NT2/D1 (cell line): Measurements from ENCODE around the gene TTC39B.

ENCODE experiments used
- DNase-seq: peaks from one replicate; pipeline ENCODE4 v3.0.0-alpha.2; 2011; ENCODE audit warnings: low read depth, low spot score
- H3K27me3 ChIP-seq: 2 replicates; pipeline ENCODE4 v1.6.0; 2011; ENCODE audit warnings: mild to moderate bottlenecking; ENCODE audit not compliant: insufficient read length, insufficient read depth
- H3K36me3 ChIP-seq: 2 replicates; pipeline ENCODE4 v1.6.1; 2011; ENCODE audit warnings: mild to moderate bottlenecking, low read length, mixed read lengths; ENCODE audit not compliant: insufficient read depth, insufficient read length
- H3K4me1 ChIP-seq: 2 replicates; pipeline ENCODE4 v1.5.1; 2011; ENCODE audit not compliant: insufficient read depth, insufficient read length
- H3K4me3 ChIP-seq: 2 replicates; pipeline ENCODE4 v1.5.1; 2011; ENCODE audit warnings: low read depth; ENCODE audit not compliant: insufficient read length
- H3K9ac ChIP-seq: 2 replicates; pipeline ENCODE4 v1.6.0; 2011; ENCODE audit warnings: low read depth; ENCODE audit not compliant: insufficient read length
- H3K9me3 ChIP-seq: 2 replicates; pipeline ENCODE4 v1.5.1; 2011; ENCODE audit warnings: mild to moderate bottlenecking, low read length; ENCODE audit not compliant: insufficient read depth
- SUZ12 ChIP-seq: IDR thresholded peaks from 2 replicates; pipeline ENCODE4 v1.6.1; 2011; ENCODE audit not compliant: insufficient read length, insufficient read depth; ENCODE audit errors: extremely low read depth
- YY1 ChIP-seq: IDR thresholded peaks from 2 replicates; pipeline ENCODE4 v1.6.1; 2011; ENCODE audit not compliant: insufficient read length, insufficient read depth
- ZNF274 ChIP-seq: IDR thresholded peaks from 2 replicates; pipeline ENCODE4 v1.6.1; 2011; ENCODE audit warnings: mild to moderate bottlenecking, low read depth, low read length

Gene TTC39B

DNA sequence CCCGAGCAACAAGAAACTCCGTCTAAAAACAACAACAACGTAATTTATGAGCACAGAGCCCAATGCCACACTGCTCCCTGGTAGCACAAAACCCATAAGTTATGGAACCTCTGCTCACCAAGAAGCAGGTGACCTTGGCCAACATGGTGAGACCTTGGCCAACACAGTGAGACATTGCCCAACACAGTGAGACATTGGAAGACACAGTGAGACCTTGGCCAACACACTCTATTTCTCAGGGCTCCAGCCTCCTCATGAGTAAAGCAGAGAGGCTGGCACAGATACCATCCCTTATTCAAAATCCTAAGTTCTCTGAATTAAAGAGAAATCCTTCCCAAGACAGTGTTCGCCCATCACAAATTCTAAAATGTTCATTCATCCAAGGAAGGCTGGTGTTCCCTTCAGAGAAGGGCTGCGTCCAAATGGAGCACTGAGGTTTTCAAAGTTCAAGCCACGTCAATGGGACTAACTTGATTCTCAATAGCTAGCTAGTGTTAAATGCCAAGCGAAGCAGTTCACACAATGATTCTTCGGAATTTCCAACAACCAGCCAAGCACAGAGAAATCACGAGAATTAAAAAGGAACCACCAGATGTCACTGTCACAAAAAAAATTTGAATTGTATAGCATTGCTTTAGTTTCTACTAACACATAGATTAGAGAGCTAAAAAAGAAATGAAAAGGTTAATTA, 29.5 kb downstream of the TTC39B start:
- Histone ChIP-seq H3K9me3 (no peaks in the 10 kb centered on the region), H3K9ac (no peak overlapping the region), H3K4me1 (peaks cover 2% of the 10 kb centered on the region), H3K4me3 (no peak overlapping the region), H3K27me3 (no peaks in the 10 kb centered on the region), H3K36me3 (no peaks in the 10 kb centered on the region)
- no peak for DNase-seq
- TF ChIP-seq YY1 (no peak), SUZ12 (no peak), ZNF274 (no peak)

DNA sequence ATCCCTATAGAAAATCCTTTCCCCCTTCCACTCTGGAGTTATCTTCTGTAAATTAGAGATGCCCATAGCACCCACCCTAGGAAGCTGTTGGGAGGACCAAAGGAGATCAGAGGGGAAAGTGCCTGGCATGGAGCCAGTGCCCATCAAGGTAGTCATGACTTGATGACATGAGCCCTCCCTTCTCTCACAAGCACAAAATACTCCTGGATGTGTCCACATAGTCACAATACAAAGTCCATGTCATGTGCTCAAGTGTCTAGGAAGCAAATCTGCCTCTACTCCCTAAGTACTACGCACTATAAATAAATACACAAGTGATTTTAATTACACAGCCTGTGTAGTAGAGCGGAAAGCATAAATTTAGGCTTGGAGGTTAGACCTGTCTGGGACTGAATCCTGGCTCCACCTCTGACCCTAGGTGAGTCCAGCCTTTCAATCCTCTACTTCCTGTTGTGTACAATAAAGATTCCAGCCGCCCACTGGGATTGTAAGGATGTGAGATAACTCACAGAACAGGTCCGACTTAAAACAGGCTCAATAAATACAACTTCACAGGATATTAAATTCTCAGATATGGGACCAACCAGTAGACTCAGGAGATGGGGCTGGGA, 30.6 kb downstream of the TTC39B start:
- TF ChIP-seq ZNF274 (no peak), YY1 (no peak), SUZ12 (no peak)
- Histone ChIP-seq H3K27me3 (no peaks in the 10 kb centered on the region), H3K9me3 (no peaks in the 10 kb centered on the region), H3K4me1 (peaks cover 2% of the 10 kb centered on the region), H3K4me3 (no peak overlapping the region), H3K36me3 (no peaks in the 10 kb centered on the region), H3K9ac (no peak overlapping the region)
- DNase-seq: no peak

DNA sequence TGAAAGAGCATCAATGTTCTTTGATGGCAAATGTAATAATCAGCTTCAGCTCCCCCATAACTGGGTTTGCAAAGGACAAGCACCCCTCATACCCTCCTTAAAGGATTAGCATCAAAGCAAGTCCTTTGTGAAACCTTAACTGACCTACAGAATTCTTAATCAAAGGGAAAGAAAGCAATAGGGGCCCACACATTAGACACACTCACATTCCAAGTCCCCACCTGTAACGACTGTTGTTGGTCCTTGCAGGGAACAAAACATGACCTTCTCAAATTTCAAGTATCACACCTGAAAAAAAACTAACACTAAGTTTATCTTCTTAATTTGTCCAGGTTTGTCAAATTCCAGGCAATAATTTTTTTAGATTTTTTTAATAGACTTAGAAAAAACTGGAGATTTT, 32.6 kb downstream of the TTC39B start:
- H3K36me3 ChIP-seq: no peaks in the 10 kb centered on the region
- H3K4me3 ChIP-seq: no peak overlapping the region
- no peaks in the 10 kb centered on the region for H3K27me3 ChIP-seq
- TF ChIP-seq SUZ12 (no peak), YY1 (no peak), ZNF274 (no peak)
- no peaks in the 10 kb centered on the region for H3K9me3 ChIP-seq
- DNase-seq: no peak
- H3K9ac ChIP-seq: no peak overlapping the region
- H3K4me1 ChIP-seq: no peaks in the 10 kb centered on the region

DNA sequence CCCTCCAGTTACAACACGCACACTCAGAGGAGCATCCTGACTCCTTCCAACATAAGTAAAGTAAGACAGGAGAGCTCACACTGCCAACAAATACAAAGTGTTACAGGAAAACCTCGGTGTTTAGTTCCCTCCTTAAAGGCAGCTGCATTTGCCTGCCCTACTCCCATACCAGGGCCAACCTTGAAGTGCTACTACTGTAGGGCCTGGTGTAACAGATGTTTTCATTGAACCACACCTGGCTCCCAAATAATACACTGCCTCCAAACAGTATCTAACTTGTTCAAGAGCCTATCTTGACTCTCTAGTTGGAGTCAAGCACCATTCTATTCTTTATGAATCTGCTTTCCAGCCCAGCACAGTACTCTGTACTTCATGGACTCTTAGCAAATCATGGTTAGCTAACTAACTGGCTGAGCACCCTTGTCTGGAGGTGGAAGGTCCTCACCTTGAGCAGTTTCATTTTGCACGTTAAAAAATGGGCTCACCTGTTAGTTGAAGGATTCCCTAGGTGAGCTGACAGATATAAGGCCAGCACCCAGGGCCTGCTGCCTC, 34.6 kb downstream of the TTC39B start:
- Histone ChIP-seq H3K9ac (no peak overlapping the region), H3K36me3 (no peaks in the 10 kb centered on the region), H3K9me3 (no peaks in the 10 kb centered on the region; the same call in 1 of the 2 replicates), H3K4me1 (no peaks in the 10 kb centered on the region), H3K27me3 (no peaks in the 10 kb centered on the region), H3K4me3 (no peak overlapping the region)
- DNase-seq: no peak
- TF ChIP-seq YY1: no peak
- TF ChIP-seq SUZ12: no peak
- TF ChIP-seq ZNF274: no peak

DNA sequence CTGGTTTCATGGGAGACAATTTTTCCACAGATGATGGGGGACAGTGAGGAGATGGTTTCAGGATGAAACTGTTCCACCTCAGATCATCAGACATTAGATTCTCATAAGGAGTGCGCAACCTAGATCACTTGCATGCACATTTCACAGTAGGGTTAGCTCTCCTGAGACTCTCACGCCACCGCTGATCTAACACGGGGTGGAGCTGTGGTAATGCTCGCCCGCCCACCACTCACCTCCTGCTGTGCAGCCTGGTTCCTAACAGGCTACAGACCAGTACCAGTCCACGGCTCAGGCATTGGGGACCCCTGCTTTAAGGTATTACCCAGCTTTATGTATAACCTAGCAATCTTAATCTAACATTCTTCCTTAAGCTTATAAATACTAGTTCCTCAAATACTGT, 35.6 kb downstream of the TTC39B start:
- DNase-seq: no peak
- Histone ChIP-seq H3K4me1 (no peaks in the 10 kb centered on the region), H3K27me3 (no peaks in the 10 kb centered on the region), H3K9me3 (peaks cover 7% of the 10 kb centered on the region; the same call in 1 of the 2 replicates), H3K36me3 (no peaks in the 10 kb centered on the region), H3K9ac (no peak overlapping the region), H3K4me3 (no peak overlapping the region)
- no peak for TF ChIP-seq YY1
- no peak for TF ChIP-seq ZNF274
- no peak for TF ChIP-seq SUZ12

DNA sequence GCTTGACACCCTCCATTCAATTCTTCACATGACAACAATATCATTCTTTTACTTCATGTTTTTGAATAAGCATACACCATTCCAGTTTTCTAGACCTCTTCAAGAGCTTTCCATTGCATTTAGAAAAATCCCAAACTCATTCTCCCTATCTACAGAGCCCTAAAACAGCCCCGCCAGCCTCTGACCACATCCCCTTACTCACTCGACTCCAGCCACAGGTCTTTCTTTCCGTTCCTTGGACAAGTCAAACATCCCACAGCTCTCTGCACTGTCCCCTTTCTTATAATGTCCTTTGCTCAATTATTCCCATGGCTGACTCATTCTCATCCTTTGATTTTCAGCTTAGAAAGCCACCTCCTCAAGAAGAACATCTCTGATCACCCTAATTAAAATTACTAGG, 38.2 kb downstream of the TTC39B start:
- DNase-seq: no peak
- H3K9ac ChIP-seq: no peak overlapping the region
- H3K27me3 ChIP-seq: no peaks in the 10 kb centered on the region
- no peaks in the 10 kb centered on the region for H3K36me3 ChIP-seq
- TF ChIP-seq ZNF274: no peak
- no peak for TF ChIP-seq YY1
- TF ChIP-seq SUZ12: no peak
- H3K9me3 ChIP-seq: peaks cover 7% of the 10 kb centered on the region; the same call in 1 of the 2 replicates
- no peak overlapping the region for H3K4me3 ChIP-seq
- no peaks in the 10 kb centered on the region for H3K4me1 ChIP-seq

DNA sequence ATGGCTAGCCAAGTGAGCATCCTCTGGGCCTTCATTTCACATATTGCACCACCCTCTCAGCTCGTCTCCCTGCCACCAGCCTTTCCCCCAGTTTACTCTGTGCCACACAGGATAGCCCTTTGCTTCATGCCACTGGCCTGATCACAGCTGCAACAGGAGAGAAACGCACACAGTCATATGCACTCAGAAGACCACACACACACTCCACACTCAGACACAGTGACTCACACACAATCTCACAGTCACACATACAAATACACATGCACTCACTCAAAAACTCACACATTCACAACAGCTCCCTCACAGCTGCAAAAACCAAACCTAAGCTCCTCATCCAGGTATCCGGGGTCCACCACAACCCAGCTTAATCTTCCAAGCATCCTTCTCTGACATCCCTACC, 38.7 kb downstream of the TTC39B start:
- Histone ChIP-seq H3K4me1 (no peaks in the 10 kb centered on the region), H3K36me3 (no peaks in the 10 kb centered on the region), H3K9me3 (peaks cover 7% of the 10 kb centered on the region; the same call in 1 of the 2 replicates), H3K4me3 (no peak overlapping the region), H3K9ac (no peak overlapping the region), H3K27me3 (no peaks in the 10 kb centered on the region)
- DNase-seq: no peak
- no peak for TF ChIP-seq YY1
- no peak for TF ChIP-seq ZNF274
- TF ChIP-seq SUZ12: no peak
